Effector CD8-positive, alpha-beta T cell (primary cell): ENCODE results near the gene CFAP210.

Experiments
- DNase-seq: peaks from one replicate; lab custom pipeline; 2025; lab: John Stamatoyannopoulos, UW
- total RNA-seq, 4 experiments: gene quantifications; one replicate each; lab custom pipeline; 2026; lab: John Stamatoyannopoulos, UW

Gene CFAP210, protein sequence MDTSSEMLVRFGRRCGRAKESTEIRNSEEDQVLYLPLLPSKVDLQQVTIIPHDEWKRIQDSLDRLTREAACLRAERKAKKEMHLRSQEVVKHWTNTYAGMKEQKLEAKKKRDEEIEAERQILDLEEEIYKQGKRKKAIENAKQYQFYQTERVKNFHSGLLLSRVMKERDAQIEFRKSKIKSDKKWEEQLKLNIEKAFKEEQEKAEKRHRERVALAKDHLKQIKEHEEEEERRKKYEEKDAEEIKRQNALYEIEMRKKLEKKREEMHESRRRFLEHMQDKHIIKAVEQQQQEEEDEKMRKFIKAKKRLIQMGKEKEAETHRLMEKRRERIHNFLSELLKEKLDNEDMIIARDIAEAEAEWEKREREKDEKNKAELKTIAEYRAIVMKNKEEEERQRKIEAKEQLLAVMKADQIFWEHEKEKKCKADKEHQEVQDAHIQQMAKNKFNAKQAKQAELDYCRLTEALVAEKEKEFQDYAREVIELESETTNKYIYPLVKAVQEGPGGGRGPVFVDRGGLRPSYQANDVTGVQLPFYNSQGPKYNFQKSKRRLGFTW
- total RNA-seq, result 0.54 to 3.8 (median 1.2) reads per million in 4 experiments

DNA sequence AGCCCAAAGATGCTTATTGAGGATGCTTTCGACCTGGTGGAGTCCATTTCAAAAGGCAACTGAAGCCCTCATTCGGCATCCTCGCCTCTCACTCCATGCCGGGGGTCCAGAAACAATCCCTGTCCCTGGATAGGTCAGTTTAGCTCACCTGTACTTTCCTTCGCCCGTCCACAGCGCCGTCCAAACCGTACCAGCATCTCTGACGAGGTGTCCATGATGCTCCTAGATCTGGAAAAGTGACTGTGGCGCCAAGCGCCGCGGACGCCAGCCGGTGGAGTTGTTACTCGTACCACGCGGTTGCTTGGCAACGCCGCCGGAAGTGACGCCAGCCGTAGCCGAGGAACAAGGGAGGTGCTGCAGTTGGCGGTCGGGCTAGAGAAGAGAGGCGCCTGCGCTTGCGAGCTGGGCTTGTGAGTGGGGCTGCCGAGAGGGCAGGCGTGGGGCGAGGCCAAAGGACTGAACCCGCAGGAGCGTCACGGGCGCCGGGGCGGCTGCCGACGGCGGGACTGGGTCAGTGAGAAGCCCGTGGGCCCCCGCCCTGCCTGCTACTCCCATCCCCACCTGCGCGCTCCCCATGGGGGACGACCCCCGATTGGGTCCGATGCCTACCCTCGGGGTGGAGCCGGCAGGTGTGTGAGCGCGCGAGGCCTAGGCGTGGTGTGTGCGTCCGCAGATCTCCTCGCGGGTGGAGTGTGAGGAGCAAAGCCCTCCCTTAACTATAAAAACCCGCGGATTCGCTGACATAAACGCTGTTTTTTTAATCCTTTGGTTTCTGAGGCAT is at the start of gene CFAP210, which contains the start of gene PHOSPHO2:
CFAP210 (minus strand) TSS at position 293 of the 781 bp plus-strand sequence; CDS start at position 215, 78 bp downstream.
PHOSPHO2 (plus strand) TSS at position 357 of the 781 bp plus-strand sequence. CDS start 6,503 bp downstream, outside the sequence.
- DNase-seq, result peak; percentile 97

DNA sequence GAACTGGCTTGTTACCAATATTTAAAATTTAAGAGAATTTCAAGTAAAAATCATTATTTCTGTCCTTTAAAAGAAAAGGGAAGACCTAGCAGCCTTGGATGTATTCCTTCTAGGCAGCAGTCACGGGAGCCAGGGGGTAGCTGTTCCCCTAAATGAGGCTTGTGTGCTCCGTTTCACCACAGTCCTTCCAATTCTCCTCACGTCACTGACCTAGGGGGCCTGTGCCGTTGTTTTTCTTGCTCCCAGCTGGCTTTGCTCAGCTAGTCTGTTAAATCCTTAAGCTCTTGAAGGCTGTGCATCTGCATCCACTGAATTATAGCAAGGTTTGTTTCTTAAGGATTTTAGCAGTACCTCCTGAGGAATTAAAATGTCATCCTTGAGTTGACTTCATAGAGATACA is 49.3 kb upstream of the CFAP210 start:
- no peak for DNase-seq

DNA sequence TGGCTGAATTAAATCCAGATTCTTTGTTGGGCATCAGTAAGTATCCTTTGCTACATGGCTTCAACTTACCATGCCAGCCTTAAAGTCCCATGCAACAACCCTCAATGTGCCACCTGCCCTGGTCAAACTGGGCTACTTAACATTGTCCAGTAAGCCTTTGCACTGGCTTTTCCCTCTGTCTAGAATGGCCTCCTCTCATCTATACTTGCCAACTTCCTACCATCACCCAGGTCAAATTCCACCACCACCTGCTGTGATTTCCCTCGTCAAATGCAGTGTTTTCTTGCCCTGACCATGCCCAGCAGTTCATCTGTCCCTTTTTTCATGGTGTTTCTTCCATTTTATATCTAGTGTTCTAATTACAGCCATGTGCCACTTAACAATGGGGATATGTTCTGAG is 45.1 kb upstream of the CFAP210 start:
- DNase-seq, result no peak

GRCh38 chr2:169738566-169739229 is 44.5 kb upstream of the CFAP210 start:
- DNase-seq, result no peak

DNA sequence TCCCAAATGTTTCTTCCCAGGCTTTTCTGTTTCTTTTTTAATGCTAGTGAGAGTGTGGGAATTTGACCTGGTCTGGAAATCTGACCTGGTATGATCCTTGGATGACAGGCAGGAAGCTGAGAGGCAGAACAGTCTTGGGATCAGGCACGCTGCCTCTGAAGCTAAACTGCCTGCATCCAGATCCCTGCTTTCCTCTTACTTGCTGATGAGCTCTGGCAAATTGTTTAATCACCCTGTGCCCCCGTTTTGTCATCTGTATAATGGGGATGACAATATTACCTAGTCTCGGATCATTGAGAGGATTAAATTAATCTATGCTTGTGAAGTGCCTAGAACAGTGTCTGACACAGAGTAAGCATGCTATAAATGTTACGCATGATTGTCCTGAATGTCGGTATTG is 42.7 kb upstream of the CFAP210 start:
- DNase-seq, result no peak

DNA sequence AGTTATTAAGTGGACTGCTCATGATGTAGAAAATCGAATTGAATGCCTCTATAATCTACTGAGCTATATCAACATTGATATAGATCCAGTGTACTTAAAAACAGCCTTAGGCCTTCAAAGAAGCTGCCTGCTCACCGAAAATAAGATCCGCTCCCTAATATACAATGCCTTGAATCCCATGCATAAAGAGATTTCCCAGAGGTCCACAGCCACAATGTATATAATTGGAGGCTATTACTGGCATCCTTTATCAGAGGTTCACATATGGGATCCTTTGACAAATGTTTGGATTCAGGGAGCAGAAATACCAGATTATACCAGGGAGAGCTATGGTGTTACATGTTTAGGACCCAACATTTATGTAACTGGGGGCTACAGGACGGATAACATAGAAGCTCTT is 41.4 kb upstream of the CFAP210 start:
- DNase-seq, result no peak

- no peak for DNase-seq
Observed at GRCh38 chr2:169734169-169734847, 40.1 kb upstream of the CFAP210 start.

GRCh38 chr2:169732583-169733358 is 38.6 kb upstream of the CFAP210 start:
- DNase-seq, result no peak

GRCh38 chr2:169732075-169732474 is 37.9 kb upstream of the CFAP210 start:
- DNase-seq, result no peak

DNA sequence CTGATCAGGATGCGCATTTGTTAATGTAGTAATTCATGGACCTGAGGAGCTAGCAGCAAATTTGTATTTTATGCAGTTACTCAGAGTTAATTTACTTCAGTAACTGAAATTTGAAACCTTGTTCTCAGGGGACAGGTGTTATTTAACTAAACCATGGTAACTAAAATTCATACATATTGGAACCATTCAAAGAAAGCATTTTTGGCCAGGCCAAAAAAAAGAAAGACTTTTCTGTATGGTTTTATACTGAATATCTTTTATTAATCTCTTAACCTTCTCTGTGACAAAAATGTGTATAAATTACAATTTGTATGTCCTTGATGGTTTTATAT is 35.0 kb upstream of the CFAP210 start:
- no peak for DNase-seq

DNA sequence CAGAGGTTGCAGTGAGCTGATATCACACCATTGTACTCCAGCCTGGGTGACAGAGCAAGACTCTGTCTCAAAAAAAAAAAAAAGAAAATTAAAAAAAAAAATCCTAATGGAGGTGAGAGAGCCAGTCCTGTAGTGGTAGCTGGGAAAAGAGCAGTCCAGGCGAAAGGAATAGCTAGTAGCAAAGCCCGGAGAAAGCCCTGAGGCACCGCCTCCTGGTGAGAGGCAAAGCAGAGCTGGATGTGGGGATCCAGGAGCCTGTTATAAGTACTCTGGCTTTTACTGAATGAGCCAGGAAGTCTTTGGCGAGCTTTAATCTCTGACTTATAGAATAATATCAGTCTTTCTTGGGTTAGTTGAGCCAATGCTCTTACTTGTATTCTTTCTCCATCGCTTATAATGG is 32.9 kb upstream of the CFAP210 start:
- no peak for DNase-seq

- no peak for DNase-seq
Observed at GRCh38 chr2:169721016-169721415, 26.8 kb upstream of the CFAP210 start.

DNA sequence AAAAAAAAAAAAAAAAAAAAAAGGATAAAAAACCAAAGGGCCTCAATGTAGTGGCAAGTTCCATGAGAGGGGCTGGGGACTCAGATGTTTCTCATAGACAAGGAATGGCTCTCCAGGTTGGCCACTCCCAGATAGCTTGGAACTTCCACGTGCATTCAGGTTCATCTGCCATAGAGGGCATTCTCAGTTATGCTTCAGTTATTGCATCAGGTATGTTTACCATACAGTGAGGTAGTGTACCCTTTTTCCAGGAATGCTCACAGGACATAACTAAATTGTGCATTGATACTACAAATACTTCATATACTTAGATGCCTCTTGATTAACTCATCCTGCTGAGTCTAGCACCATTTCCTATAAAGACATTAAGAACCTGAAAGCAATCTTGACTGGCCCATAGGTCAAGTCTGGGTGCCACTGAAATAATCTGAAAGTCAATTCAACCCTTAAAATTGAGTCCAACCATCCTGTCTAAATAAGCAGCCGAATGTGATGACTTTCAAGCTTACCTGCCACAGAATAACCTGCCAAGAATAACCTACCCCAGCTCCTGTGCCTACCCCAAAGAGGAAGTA is 24.8 kb upstream of the CFAP210 start:
- no peak for DNase-seq

DNA sequence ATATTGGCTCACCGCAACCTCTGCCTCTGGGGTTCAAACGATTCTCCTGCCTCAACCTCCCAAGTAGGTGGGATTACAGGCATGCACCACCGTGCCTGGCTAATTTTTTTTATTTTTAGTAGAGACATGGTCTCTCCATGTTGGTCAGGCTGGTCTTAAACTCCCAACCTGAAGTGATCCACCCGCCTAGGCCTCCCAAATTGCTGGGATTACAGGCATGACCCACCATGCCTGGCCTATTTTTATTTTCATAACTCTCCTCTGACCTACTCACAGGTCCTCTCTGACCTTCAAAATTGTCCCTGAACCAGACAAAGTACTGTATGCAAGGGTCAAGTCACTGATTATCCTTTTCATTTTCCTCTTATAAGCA is 23.5 kb upstream of the CFAP210 start:
- DNase-seq, result no peak

DNA sequence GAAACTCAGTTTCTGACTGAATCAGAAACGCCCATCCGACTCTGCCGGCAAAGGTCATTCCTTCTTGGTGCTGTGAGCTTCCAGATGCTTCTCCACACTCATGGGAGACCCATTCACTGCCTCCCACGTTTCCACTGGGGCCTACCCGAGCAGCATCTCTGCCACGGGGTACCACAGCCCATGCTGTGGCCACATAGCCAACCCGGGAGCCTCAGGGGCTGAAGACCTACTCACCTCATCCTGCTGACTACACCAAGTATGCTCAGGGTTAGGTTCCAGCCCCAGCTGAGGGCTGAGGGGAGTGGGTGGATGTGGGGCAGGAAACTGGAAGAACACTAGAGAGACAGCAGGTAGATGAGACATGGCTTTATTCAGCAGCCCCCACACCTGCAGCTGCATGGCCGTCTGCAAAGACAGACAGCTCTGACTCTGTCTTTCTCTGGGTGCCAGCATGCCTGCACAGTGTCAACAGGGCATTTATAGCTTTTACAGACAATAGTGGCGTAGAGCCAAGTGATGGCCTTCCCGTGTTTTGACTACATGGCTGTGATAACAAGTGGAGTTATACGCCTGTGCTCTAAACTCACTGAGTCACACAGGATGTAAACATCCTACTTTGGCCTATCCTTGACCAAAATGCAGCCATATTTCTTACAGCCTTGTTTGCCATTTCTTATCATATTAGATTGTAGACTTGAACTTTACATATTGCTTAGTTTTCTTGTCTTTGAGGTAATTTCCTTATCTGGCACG is 22.9 kb upstream of the CFAP210 start:
- DNase-seq, result no peak

GRCh38 chr2:169716238-169716886 is 22.2 kb upstream of the CFAP210 start:
- DNase-seq, result no peak

GRCh38 chr2:169715379-169716237 is 21.4 kb upstream of the CFAP210 start:
- DNase-seq, result no peak

- no peak for DNase-seq
Observed at GRCh38 chr2:169714699-169715098, 20.5 kb upstream of the CFAP210 start.
